Measurements from ENCODE around the gene FAM184A. TPM values are rescaled to one million over a fixed set of nuclear protein-coding genes. Genes with fewer than 3 reads are reported as not detected.

Gene FAM184A
- total RNA-seq, 1 donor from 2014 or later = 24.8 TPM

GRCh38 chr6:119075200-119075981 is 3.1 kb downstream of the FAM184A start:
- H3K4me2 ChIP-seq = no peak overlapping the region
- no peak overlapping the region for H2AFZ ChIP-seq (replicated peaks)
- peaks cover 4% of the 10 kb centered on the region for H3F3A ChIP-seq (ENCODE audit: low read depth)
- Mint-ChIP-seq H3K4me3 (no peak overlapping the region), H3K36me3 (peaks cover 4% of the 10 kb centered on the region), H3K27me3 (ENCODE audit: insufficient read depth, low read depth) (peaks cover 8% of the 10 kb centered on the region), H3K27ac (no peak overlapping the region), H3K9me3 (no peaks in the 10 kb centered on the region), H3K4me1 (peaks cover 24% of the 10 kb centered on the region)
- no peaks in the 10 kb centered on the region for H3K79me2 ChIP-seq (ENCODE audit: low read depth)
- no peaks in the 10 kb centered on the region for H3K9me3 ChIP-seq (ENCODE audit: low read depth)
- H3K27me3 ChIP-seq = peaks cover 41% of the 10 kb centered on the region
- no peaks in the 10 kb centered on the region for H3K36me3 ChIP-seq
- H3K4me1 ChIP-seq = peaks cover 7% of the 10 kb centered on the region
- no peak overlapping the region for H3K9ac ChIP-seq
- H4K20me1 ChIP-seq (ENCODE audit: low read depth) = peaks cover 6% of the 10 kb centered on the region
- DNase-seq (ENCODE audit: low spot score) = no peak
- no peak overlapping the region for H3K4me3 ChIP-seq
- TF ChIP-seq EZH2 (IDR thresholded peaks at IDR 0.05) = no peak
- TF ChIP-seq EZH2phosphoT487 (IDR thresholded peaks at IDR 0.05) = no peak
- no peak for TF ChIP-seq CTCF (IDR thresholded peaks at IDR 0.05)
- H3K27ac ChIP-seq = no peak overlapping the region

GRCh38 chr6:119073307-119074051 is 5.0 kb downstream of the FAM184A start:
- Histone ChIP-seq H3K79me2 (ENCODE audit: low read depth) (no peaks in the 10 kb centered on the region), H3K9me3 (ENCODE audit: low read depth) (no peaks in the 10 kb centered on the region), H4K20me1 (ENCODE audit: low read depth) (peaks cover 6% of the 10 kb centered on the region), H2AFZ (replicated peaks) (no peak overlapping the region), H3K27me3 (peaks cover 22% of the 10 kb centered on the region), H3K27ac (no peak overlapping the region), H3K9ac (no peak overlapping the region), H3K36me3 (no peaks in the 10 kb centered on the region), H3K4me3 (no peak overlapping the region), H3K4me1 (peaks cover 7% of the 10 kb centered on the region), H3F3A (ENCODE audit: low read depth) (peaks cover 4% of the 10 kb centered on the region), H3K4me2 (no peak overlapping the region)
- peaks cover 4% of the 10 kb centered on the region for H3K36me3 Mint-ChIP-seq
- no peak overlapping the region for H3K4me3 Mint-ChIP-seq
- TF ChIP-seq CTCF (IDR thresholded peaks at IDR 0.05) = no peak
- no peak for TF ChIP-seq EZH2phosphoT487 (IDR thresholded peaks at IDR 0.05)
- TF ChIP-seq EZH2 (IDR thresholded peaks at IDR 0.05) = no peak
- no peak overlapping the region for H3K27ac Mint-ChIP-seq
- DNase-seq (ENCODE audit: low spot score) = no peak
- H3K27me3 Mint-ChIP-seq (ENCODE audit: insufficient read depth, low read depth) = no peaks in the 10 kb centered on the region
- H3K4me1 Mint-ChIP-seq = peaks cover 15% of the 10 kb centered on the region
- H3K9me3 Mint-ChIP-seq = no peaks in the 10 kb centered on the region

GRCh38 chr6:119071576-119071975 is 6.9 kb downstream of the FAM184A start:
- H3K4me1 ChIP-seq = no peaks in the 10 kb centered on the region
- H3K9me3 ChIP-seq (ENCODE audit: low read depth) = no peaks in the 10 kb centered on the region
- no peak for TF ChIP-seq EZH2phosphoT487 (IDR thresholded peaks at IDR 0.05)
- TF ChIP-seq CTCF (IDR thresholded peaks at IDR 0.05) = no peak
- TF ChIP-seq EZH2 (IDR thresholded peaks at IDR 0.05) = no peak
- H2AFZ ChIP-seq (replicated peaks) = no peak overlapping the region
- H3K36me3 Mint-ChIP-seq = peaks cover 4% of the 10 kb centered on the region
- H3K27ac Mint-ChIP-seq = no peak overlapping the region
- H3F3A ChIP-seq (ENCODE audit: low read depth) = no peaks in the 10 kb centered on the region
- no peaks in the 10 kb centered on the region for H3K79me2 ChIP-seq (ENCODE audit: low read depth)
- H3K9ac ChIP-seq = no peak overlapping the region
- H3K36me3 ChIP-seq = no peaks in the 10 kb centered on the region
- no peak overlapping the region for H3K27ac ChIP-seq
- no peak overlapping the region for H3K4me2 ChIP-seq
- H3K4me3 ChIP-seq = no peak overlapping the region
- no peak for DNase-seq (ENCODE audit: low spot score)
- H3K4me3 Mint-ChIP-seq = no peak overlapping the region
- H3K9me3 Mint-ChIP-seq = no peaks in the 10 kb centered on the region
- H3K27me3 ChIP-seq = peaks cover 3% of the 10 kb centered on the region
- H4K20me1 ChIP-seq (ENCODE audit: low read depth) = no peaks in the 10 kb centered on the region
- H3K27me3 Mint-ChIP-seq (ENCODE audit: insufficient read depth, low read depth) = no peaks in the 10 kb centered on the region
- peaks cover 5% of the 10 kb centered on the region for H3K4me1 Mint-ChIP-seq

Measured in neural progenitor cell (in vitro differentiated cells).